HepG2 (cell line): ENCODE results near the gene SFXN5. TPM values are rescaled to one million over a fixed set of nuclear protein-coding genes. Genes with fewer than 3 reads are reported as not detected.

Experiments used
- BHLHE40 ChIP-seq: IDR thresholded peaks from 2 replicates; pipeline ENCODE4 v1.6.1; 2011; ENCODE audit warnings: low read length, improper control_type of control experiment
- BRF2 ChIP-seq: sonication (generic); formaldehyde crosslinking; IDR thresholded peaks from 2 replicates; pipeline ENCODE4 v1.8.1; 2022; ENCODE audit warnings: mild to moderate bottlenecking, missing genetic modification reagents
- GPBP1L1 ChIP-seq: sonication (generic); formaldehyde crosslinking; IDR thresholded peaks from 2 replicates; pipeline ENCODE4 v1.5.0; 2020; ENCODE audit warnings: mild to moderate bottlenecking, missing genetic modification reagents
- HHEX ChIP-seq: IDR thresholded peaks from 2 replicates; pipeline ENCODE4 v1.6.1; 2016; ENCODE audit warnings: control low read depth
- HNF1B ChIP-seq: sonication (generic); formaldehyde crosslinking; IDR thresholded peaks from 2 replicates; pipeline ENCODE4 v1.5.1; 2020; ENCODE audit warnings: mild to moderate bottlenecking, moderate library complexity, missing genetic modification reagents
- MAZ ChIP-seq, 2 experiments: sonication (generic) in 1 of 2; formaldehyde crosslinking in 1 of 2; IDR thresholded peaks; 2 replicates each; pipeline versions ENCODE4 v1.5.0 to v1.6.1; 2012 to 2020; ENCODE audit warnings: low read depth in 2 of 2, mild to moderate bottlenecking in 2 of 2, borderline replicate concordance in 1 of 2, improper control_type of control experiment in 1 of 2, low read length in 1 of 2, missing genetic modification reagents in 1 of 2, moderate library complexity in 1 of 2
- MXD1 ChIP-seq: sonication (generic); formaldehyde crosslinking; IDR thresholded peaks from 2 replicates; pipeline ENCODE4 v1.4.0; 2020; ENCODE audit warnings: mild to moderate bottlenecking, missing genetic modification reagents
- NFRKB ChIP-seq: fragments of 450-650 bp; IDR thresholded peaks from 2 replicates; pipeline ENCODE4 v1.6.1; 2017
- REPIN1 ChIP-seq: sonication (generic); formaldehyde crosslinking; IDR thresholded peaks from 2 replicates; pipeline ENCODE4 v1.8.0; 2022; ENCODE audit warnings: missing genetic modification reagents, low read depth, mild to moderate bottlenecking, borderline replicate concordance
- SNAI1 ChIP-seq: sonication (generic); formaldehyde crosslinking; IDR thresholded peaks from 2 replicates; pipeline ENCODE4 v1.5.0; 2020; ENCODE audit warnings: mild to moderate bottlenecking, missing genetic modification reagents, borderline replicate concordance
- SRSF1 ChIP-seq: fragments of 200-400 bp; formaldehyde crosslinking; optimal IDR thresholded peaks from 2 replicates; pipeline ENCODE3; 2017; ENCODE audit warnings: mild to moderate bottlenecking, low read depth, low read length, moderate library complexity
- TEAD2 ChIP-seq: sonication (generic); formaldehyde crosslinking; IDR thresholded peaks from 2 replicates; pipeline ENCODE4 v1.9.0; 2021; ENCODE audit warnings: missing genetic modification reagents
- THAP9 ChIP-seq: sonication (generic); formaldehyde crosslinking; IDR thresholded peaks from 2 replicates; pipeline ENCODE4; 2020; ENCODE audit warnings: missing genetic modification reagents, mild to moderate bottlenecking, borderline replicate concordance
- ZNF18 ChIP-seq: sonication (generic); formaldehyde crosslinking; IDR thresholded peaks from 2 replicates; pipeline ENCODE4 v1.8.0; 2022; ENCODE audit warnings: mild to moderate bottlenecking, missing genetic modification reagents; ENCODE audit not compliant: insufficient replicate concordance
- ZNF556 ChIP-seq: sonication (generic); formaldehyde crosslinking; IDR thresholded peaks from 2 replicates; pipeline ENCODE4 v1.4.0; 2020; ENCODE audit warnings: mild to moderate bottlenecking, missing genetic modification reagents, borderline replicate concordance
- ZNF564 ChIP-seq: sonication (generic); formaldehyde crosslinking; IDR thresholded peaks from 2 replicates; pipeline ENCODE4 v1.8.1; 2023; ENCODE audit warnings: mild to moderate bottlenecking, missing genetic modification reagents
- ZNF850 ChIP-seq: sonication (generic); formaldehyde crosslinking; conservative IDR thresholded peaks from 2 replicates; pipeline ENCODE4 v1.9.0; 2021; ENCODE audit warnings: mild to moderate bottlenecking, missing genetic modification reagents
- polyA plus RNA-seq, 8 experiments: library from polyadenylated mRNA; depleted of rRNA in 3 of 8; stranded (reverse) in 7 of 8; unstranded in 1 of 8; fragments of >200 nt; fragmentation: Illumina TruSeq in 4 of 8; extraction: Trizol in 4 of 8; gene quantifications; 2 replicates each; pipeline versions ENCODE4 v1.2.1 to v1.2.3, GENCODE V29; 2011 to 2016; ENCODE audit warnings: low read depth in 4 of 8, missing spikeins in 1 of 8, mixed read lengths in 1 of 8; ENCODE audit not compliant: insufficient read depth in 1 of 8
- total RNA-seq, 5 experiments: library from RNA; depleted of rRNA; stranded (reverse); fragments of >200 nt; fragmentation: Illumina TruSeq; extraction: Trizol; gene quantifications; 2 replicates each; pipeline ENCODE4 v1.2.3, GENCODE V29; 2016; ENCODE audit warnings: low read depth in 1 of 5

Gene SFXN5
- total and polyA plus RNA-seq, 2 of the 13 experiments (the other 11 are each of a cell fraction or from before 2014, with no cell fraction given), result 34.9 to 37.4 TPM

- TF ChIP-seq MXD1 (CRISPR knock-in tag) (no peak), HNF1B (CRISPR knock-in tag) (no peak), REPIN1 (0 out of 2 replicates have a peak, but pooled peaks have one; percentile 26), HHEX (no peak), SRSF1 (no peak), BRF2 (CRISPR knock-in tag) (no peak), NFRKB (no peak), SNAI1 (CRISPR knock-in tag) (no peak), BHLHE40 (no peak), THAP9 (CRISPR knock-in tag) (no peak), ZNF564 (CRISPR knock-in tag) (no peak), MAZ (IDR thresholded peaks at IDR 0.05; ENCODE audit: borderline replicate concordance, low read depth, low read length) (0 out of 2 replicates have a peak, but pooled peaks have one; percentile 19), MAZ (CRISPR knock-in tag; IDR thresholded peaks at IDR 0.05; ENCODE audit: low read depth) (no peak), ZNF850 (CRISPR knock-in tag) (no peak), GPBP1L1 (CRISPR knock-in tag) (no peak), ZNF556 (CRISPR knock-in tag) (no peak), ZNF18 (CRISPR knock-in tag) (no peak), TEAD2 (CRISPR knock-in tag) (no peak)
Measured at GRCh38 chr2:73035899-73036711, 35.4 kb downstream of the SFXN5 start (continued).
